ENCODE data around the gene SCG5.
A peak's percentile ranks its signal among the peaks of the same experiment; 100 is the strongest.

The SCG5 gene

DNA sequence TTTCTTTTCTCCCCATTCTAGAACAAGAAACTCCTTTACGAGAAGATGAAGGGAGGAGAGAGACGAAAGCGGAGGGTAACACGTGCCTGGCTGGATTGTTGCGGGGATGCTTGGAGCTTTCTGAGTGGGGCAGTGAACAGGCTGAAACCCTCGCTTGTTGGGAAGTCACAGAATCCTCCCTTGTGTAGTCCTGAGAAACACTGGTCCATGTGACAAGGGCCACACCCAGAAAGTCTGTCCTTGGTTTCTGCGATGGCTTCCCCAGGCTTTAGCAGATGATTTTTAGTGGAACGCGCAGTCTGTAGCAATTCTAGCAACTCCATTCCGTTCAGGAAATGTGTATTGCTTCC is 50.2 kb downstream of the SCG5 start:
- DNase-seq (ENCODE audit: low spot score): peak; percentile 67

DNA sequence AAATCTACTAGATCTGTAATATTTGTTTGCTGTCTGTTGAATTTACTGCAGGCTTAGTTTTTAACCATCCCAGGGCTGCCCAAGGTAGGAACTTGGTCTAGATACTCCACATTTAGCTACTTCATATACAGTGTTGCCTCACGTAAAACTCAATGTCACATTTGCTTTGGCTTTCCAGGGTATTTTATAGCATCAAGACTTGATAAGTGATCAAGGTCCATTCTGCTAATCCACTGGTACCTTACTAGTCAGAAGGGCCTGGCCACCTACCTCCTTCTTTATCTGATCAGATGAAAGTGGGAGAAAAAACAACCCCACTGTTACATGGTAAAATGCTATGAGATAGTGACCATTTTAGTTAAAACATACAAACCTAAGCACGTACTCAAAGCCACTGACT is 50.8 kb downstream of the SCG5 start:
- no peak for DNase-seq (ENCODE audit: low spot score)

DNA sequence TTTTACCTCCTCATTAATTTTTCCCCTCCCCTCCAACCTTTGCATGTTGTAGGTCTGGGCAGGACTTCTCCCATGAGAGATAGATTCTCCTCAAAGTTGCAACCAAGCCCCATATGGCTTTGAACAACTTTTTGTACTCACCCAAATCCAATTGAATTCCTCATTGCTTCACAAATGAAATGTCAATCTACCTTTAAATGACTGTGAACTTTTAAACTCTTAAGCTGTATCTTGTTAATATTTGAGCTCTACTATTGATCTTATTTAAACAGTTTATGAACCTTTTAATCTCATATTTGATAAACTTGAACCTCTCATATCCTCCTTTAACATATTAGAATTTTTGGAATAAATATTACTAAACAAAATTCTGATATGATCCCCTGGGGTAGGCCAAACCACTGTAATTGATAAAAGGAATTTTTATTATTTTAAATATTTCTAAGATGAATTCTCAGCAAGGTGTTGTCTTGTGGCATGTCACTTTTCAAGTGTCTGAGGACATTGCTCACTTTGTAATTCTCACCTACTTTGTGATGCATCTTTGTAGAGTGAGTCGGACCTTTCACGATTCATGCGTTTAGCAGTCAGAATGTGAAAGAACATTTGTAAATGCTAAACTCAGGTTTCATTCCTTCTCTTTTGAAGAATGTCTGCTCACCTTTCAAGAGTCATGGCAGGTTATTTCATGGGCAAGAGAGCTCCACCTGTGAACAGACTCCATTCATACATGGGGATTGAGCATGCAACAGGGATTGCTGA is 52.9 kb downstream of the SCG5 start:
- DNase-seq (ENCODE audit: low spot score): no peak

DNA sequence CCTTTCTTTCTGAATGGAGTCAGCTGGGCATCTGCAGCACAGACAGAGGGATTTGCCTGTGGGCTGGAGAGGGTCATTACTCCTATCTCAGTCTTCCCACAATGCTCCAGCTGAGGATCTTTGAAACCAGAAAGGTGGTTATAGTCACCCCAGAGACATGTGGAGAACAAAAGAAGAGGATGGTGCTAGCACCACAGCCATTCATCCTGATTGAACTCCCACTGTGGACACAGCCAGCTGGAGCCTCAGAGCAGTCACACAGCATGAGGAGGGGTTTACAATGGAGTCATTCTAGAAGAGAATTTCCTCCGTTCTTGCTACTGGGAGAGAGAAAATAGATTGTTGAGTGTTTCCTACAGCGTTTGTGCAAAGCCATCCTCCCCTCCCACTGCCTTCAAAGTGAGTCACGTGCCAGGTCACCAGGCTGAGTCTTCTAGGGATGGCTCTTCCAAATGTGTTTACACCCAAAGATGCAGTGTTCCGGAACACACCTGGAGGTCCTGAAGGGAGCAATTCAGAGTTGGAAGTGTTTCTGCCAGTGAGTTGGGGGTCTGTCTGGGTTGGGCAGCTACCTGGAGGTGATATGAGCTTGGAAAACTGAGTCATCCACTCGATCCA is 57.4 kb downstream of the SCG5 start:
- no peak for DNase-seq (ENCODE audit: low spot score)

DNA sequence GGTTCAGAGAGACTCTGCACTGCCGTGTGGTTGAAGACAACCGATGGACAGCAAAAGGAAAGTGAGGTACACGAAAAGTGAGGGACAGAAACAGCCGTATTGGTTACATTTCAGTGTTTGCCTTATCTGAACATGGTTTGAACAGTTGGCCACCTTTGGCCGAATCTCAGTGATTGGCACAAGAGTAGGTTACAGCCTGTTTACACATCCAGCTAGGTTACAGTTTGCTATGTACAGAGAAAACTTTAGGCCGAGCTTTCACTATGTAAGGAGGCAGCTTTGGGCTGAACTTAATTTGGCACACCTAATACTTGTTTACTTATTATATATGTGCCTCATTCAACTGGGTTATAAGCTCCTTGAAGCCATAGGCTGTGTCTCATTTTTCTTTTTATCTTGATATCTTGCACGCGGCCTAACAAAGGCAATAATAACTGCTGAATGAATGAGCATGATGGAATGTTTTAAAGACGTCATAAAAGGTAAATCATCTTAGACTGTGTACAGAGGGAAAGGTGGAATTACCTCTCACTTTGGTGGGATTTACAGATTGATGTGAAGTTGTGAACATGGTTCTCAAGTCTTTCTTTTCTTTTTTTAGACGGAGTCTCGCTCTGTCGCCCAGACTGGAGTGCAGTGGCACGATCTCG is 59.1 kb downstream of the SCG5 start:
- DNase-seq (ENCODE audit: low spot score): no peak

DNA sequence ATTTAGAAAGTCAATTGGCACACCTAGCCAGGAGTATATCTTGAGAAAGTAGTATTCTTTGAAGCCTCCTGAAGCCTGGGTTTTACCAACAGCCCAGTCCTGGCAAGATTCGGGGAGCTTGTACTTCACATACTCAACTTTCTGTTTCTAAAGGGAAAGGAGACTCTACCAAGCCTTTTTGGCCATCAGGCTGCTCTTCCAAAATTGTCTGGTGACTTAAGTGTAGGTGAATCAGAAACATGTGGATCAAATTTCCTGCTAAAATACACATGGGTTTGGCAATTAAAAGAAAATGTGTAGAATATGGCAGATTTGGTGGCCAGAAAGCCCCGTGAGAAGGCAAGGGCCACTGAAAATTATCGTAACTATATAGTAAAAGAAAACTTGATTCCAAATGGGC is 60.4 kb downstream of the SCG5 start:
- no peak for DNase-seq (ENCODE audit: low spot score)

DNA sequence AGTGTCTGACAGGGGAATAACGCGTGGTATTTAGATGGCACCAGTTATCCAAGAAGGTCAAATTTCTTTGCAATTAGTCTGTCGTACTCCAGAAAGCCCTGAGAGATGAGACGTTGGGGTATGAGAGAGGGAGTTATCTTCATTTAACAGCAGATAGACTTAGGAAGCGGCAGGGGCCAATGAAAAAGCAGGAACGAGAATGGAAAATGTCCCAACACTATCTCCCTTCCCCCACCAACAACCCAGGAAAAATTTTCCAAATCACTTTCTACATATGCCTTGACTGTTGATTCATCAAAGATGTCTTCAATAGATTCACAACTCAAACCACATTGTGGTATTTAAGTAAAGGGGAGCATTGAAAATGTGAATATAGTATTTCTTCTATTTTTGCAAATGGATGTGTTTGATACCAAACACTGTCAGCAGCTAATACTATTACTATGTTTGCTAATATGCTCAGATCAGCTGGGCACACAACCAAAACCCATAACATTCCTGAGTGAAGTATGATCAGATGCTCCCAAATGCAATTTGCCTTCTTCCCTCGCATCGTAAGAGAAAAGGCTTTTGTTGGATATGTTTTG is 63.0 kb downstream of the SCG5 start:
- no peak for DNase-seq (ENCODE audit: low spot score)

DNA sequence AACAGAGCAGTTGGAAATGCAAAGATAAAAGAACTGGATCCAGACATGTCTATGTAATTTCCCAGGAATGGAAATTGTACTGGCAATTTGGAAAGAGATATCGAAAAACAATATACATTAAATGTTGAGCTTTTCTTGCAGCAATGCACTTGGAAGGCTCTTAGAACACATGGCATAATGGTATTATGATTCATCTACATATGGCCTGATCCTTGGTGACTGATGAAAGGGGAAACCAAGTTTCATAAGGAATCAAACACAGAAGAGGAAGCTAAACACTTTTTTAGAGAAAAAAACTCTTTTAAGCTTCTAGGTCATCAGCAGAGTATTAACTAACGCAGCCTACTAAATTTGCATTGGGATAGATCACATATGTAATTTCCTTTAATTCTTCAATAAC is 63.9 kb downstream of the SCG5 start:
- DNase-seq (ENCODE audit: low spot score): no peak

DNA sequence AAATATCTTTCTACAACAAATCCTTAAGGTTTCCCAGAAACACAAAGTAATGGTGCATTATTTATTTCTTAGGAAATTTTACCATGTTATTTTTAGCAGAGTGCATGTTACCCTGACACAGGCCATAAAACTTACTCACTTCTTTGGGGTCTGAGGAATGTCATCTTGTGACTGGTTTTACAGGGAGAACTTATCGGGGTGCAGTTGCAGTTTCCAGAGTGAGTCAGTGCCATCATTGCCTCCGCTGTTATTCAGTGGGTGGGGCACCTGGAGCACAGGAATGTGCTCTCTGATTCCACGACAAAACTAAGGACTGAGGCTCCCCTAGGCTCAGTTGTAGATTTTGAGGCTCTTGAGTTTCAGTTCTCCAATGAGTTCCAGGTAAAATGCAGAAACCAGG is 65.2 kb downstream of the SCG5 start:
- DNase-seq (ENCODE audit: low spot score): no peak

DNA sequence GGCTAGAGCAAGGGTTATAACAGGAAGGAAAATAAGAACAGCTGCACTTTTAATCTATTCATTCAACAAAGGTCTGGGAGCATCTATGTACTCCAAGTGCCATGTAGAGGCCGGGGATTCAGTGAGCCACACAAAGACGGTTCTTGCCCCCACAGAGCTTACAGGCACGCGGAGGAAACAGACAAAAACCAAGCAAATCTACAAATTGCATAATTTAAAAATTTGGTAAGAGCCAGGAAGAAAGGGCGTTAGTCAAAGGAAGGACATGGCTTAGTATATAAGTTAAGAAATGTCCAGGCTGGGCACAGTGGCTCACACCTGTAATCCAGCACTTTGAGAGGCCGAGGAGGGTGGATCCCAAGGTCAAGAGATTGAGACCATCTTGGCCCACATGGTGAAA is 65.9 kb downstream of the SCG5 start:
- no peak for DNase-seq (ENCODE audit: low spot score)

DNA sequence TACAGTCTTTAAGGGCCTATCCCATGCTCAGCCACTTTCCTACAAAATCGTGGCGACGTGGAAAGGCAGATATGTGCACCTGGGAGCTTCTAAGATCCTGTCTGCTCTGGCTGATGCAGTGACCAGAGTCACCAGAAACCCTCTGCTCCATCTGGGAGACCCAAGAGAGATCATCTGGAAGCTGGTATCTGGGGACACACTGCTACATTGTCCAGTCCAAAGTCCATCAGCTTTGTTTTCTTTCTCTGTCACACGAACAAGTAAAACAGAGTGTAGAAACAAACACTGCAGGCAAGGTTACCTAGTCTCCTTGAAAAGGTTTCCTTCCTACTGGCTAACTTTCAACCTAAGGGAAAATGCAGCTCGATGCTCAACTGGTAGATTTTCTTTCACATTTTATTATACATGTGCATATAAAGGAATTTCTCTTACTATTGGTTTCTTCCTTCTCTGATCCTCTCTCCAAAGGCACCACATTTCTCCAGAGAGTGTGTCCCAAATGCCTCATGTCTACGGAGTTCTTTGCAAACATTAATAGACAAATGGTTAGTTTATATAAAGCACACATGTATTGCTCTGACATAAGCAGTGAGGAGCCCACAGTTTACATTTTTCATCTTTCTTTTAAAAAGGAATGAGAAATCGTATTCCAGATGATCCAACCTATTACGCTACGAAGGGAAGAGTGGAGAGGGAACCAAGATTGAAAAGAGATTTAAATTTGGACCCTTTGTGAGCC is 68.0 kb downstream of the SCG5 start:
- DNase-seq (ENCODE audit: low spot score): no peak

DNA sequence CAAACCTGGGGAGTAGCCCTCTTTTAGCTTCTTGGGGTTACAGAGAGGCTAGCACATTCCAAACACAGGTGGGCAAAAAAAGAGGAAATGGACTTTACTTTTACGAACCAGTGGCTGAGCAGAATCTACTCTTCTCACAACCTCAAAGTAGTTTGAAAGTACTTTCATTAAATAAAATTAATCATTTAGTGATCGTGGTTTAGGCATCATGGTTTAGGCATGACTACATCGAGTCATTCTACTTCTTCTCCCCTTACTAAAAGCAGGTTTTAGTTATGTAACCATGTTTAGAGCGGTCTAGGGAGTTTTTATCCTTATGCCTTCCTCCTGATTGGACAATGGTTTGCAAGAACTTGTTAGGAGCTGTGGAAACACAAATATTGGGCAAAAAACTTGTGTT is 73.8 kb downstream of the SCG5 start:
- no peak for DNase-seq (ENCODE audit: low spot score)

DNA sequence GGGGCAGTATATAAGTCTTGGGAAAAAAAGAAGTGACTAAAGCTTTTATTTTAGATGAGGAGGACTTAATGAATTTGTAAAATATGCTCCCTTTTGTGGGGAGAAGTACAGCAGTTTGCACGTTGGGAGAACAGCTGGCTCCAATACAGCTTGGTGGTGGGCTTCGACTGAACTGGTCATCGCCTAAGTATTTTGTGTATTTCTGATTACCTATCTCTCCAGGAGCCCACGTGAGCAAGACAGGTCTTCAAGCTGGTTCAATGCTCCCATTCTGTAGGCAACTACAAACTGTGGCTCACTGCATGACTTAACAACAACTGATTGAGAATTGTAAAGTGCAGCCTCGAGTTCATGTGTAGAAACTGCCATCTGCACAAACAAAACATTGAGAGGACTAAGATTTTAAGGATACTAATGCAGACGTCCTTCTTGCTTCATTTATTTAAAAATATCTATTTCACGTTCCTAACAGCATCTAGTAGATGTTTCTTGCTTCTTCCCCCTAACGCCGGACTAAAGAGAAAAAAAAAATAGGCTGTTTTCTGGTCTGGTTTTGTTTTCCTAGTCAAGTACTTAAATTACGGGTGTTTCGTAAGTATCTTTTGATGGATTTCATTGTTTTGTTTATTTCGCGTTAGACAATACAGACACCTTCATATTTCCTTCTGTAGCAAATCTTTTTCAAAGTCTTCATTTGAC is 74.9 kb downstream of the SCG5 start:
- DNase-seq (ENCODE audit: low spot score): peak; percentile 19

DNA sequence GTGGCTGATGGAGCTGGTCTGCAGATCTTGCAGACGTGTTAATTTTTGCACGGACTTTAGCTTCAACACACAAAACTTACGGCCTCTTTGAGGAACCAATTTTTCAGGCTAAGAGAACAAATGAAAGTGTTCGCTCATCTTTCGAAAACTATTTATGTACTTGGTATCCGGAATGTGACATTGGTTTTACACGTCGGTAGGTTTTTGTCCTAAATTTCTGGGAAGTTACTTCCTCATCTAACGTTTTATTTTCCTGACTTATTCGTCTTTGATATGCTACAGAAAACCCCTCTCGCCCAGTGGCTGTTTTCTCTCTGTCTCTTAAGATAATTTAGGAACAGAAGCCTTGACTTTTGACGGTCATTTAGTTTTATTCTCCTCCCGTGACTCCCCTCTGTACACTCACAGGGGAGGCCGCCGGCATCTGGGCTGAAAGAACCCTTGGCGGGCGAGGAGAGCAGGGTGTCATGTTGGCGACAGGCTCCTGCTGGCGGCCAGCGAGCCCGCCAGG is 75.5 kb downstream of the SCG5 start:
- peak; percentile 12 for DNase-seq (ENCODE audit: low spot score)

DNA sequence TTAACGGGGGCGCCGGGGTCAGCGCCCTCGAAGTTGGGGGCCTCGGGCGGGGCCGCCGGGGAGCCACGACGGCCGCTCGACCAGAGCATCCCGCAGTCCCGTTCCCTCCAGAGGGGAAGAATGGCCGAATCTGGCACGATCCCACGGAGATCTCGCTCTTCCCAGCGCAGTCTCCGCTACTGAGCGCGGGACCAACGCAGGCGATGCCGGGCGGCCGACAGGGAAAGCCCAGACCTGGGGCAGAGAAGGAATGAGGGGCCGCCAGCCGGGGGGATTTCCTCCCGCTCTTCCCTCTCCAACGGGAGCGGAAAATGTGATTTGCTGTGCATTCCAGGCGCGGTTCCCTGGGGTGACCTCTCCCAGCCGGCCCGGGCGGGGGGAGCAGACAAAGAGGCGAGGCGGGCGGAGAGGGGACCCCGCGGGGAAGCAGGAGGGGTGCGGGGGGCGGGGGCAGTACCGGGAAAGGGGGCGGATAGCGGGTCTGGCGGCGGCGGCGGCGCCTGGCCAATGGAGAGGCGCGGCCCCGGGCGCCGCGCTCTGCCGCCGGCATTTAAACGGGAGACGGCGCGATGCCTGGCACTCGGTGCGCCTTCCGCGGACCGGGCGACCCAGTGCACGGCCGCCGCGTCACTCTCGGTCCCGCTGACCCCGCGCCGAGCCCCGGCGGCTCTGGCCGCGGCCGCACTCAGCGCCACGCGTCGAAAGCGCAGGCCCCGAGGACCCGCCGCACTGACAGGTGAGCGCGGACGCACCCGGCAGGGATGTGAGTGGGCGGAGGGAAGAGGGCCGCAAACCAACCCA is 76.1 kb downstream of the SCG5 start, which contains the start of gene GREM1:
GREM1 (plus strand) TSS at position 579 of the 801 bp plus-strand sequence. CDS start 12,687 bp downstream, outside the sequence.
- DNase-seq (ENCODE audit: low spot score): peak; percentile 18

DNA sequence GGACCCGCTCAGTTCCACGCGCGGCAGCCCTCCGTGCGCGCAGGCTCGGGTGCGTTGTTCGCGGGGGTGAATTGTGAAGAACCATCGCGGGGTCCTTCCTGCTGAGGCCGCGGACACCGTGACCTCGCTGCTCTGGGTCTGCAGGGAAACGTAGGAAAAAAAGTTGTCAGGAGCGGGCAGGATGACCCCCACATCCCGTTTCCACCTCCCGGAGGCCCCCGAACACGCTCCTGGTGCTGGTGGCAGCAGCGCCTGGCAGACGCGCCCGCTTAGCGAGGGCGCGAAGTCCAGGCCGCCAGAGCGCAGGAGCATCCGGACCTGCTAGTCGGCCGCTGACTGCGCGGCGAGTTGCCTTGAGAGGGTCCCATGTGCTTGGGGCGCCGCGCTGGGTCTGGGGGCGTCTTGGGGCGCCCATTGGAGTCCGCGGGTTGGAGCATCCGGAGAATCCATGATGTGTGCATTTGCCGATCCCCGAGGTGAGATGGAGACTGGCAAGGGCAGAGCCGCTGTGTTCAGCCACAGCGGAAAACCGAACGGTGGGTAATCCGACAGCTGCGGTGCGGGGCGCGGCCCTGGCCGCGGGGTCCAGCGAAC is 76.8 kb downstream of the SCG5 start:
- DNase-seq (ENCODE audit: low spot score): no peak

DNA sequence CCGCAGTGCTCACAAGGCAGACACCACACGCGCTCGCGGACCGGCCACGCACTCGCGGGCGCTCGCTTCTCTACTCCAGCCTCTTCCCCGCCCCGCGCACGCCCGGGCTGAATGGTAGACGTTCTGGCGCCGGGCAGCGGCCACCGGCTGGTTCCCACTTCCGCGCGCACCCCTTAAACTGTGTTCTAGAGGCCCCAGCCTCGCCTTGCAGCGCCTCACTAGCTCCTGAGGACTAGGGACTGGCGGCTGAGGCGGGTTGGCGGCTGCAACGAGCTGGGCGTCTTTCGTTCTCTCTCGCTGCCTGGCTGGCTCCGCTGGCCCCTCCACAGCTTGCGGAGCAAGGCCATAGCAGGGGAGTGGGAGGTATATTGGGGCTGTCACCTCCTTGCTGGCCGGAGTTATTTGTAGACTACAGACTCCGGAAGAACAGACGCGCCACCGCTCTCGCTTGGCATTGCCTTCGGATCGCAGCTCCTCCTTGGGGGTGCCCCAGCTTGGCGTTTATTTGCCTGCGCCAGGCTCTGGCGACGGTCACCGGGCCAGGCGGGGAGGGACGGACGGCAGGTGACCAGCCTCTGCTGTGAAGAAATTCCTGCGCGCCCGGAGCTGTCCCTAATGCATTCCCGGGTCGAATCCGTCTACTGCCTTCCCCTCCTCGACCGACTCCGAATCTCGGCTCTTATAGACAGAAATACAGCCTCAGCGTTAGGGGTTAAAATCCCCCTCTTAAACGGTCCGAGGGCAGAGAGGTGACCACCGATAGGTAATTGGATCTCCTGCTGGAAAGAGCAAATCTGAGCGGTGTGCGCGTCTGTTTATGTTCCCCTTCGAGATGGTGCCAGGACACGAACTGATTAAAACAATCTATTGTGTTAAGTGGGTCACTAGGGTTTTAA is 77.6 kb downstream of the SCG5 start:
- no peak for DNase-seq (ENCODE audit: low spot score)

DNA sequence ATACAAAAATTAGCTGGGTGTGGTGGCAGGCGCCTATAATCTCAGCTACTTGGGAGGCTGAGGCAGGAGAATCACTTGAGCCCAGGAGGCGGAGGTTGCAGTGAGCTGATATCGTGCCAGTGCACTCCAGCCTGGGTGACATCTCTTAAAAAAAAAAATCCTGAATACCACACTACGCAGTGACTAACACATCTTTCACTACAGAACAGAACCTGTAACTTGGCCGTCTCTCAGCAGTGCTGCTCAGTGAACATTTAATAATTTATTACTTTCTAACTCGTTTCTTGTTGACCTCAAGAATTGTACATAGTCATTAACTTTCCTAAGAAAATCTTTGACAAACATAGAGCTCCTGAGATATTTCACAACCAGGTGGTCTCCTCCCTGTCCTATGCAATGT is 80.1 kb downstream of the SCG5 start:
- no peak for DNase-seq (ENCODE audit: low spot score)

DNA sequence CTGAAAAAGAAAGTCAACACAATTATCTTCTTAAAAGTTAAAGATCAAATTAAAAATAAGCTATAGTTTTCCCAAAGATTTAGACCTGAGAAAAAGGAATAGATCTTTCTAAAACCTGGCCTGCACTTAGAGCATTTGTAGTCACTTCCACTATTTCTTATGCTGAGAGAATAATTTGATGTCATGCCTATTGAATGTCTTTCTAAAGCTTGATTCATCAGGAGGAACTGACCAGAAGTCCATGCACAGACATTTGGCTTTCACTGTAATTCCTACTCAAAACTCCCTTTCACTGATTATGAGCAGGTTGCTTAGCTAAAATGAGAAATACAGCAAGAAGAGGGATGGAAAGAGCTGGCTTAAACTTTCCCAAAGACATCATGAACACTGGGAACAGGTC is 80.6 kb downstream of the SCG5 start:
- DNase-seq (ENCODE audit: low spot score): no peak
